SK-N-SH (cell line): ENCODE measurements around the gene RAD51B. TPM values are rescaled to one million over a fixed set of nuclear protein-coding genes. Genes with fewer than 3 reads are reported as not detected.

Source experiments
- CTCF ChIA-PET: fragments of 300-600, 350-600 bp; formaldehyde crosslinking; extraction: SDS; loops from one replicate; lab custom pipeline; 2021; lab: Yijun Ruan, JAX
- POLR2A ChIA-PET: fragments of 350-600 bp; sonication (Branson Sonifier 250); formaldehyde crosslinking; extraction: SDS; loops from one replicate; lab custom pipeline; 2020; ENCODE audit warnings: antibody characterized with exemption, inconsistent platforms; lab: Yijun Ruan, JAX
- DNase-seq: peaks from one replicate; pipeline ENCODE4 v3.0.0; 2012
- H2AFZ ChIP-seq: fragments of 200-600 bp; sonication (generic); 2 replicates; pipeline ENCODE4 v1.8.1; 2016; ENCODE audit warnings: antibody characterized with exemption, mild to moderate bottlenecking, low read depth
- H3F3A ChIP-seq: fragments of 200-600 bp; sonication (generic); replicated peaks from 2 replicates; pipeline ENCODE3; 2016; ENCODE audit warnings: antibody characterized with exemption, mild to moderate bottlenecking; ENCODE audit not compliant: insufficient read depth
- H3K27ac ChIP-seq, 2 experiments: fragments of 200-500 bp in 1 of 2; fragments of 200-600 bp in 1 of 2; sonication (Bioruptor generic) in 1 of 2; sonication (generic), shearing (Covaris generic) in 1 of 2; 2 replicates each; pipeline versions ENCODE4 v1.5.1 to v1.6.1; 2014 to 2016; ENCODE audit warnings: low read depth in 2 of 2, inconsistent platforms in 1 of 2, low read length in 1 of 2, mild to moderate bottlenecking in 1 of 2, mixed read lengths in 1 of 2
- H3K27me3 ChIP-seq: fragments of 200-600 bp; sonication (generic), shearing (Covaris generic); 2 replicates; pipeline ENCODE4 v1.6.1; 2016; ENCODE audit warnings: mixed run types; ENCODE audit not compliant: insufficient read depth
- H3K36me3 ChIP-seq, 2 experiments: fragments of 200-500 bp in 1 of 2; fragments of 200-600 bp in 1 of 2; sonication (Bioruptor generic) in 1 of 2; sonication (generic) in 1 of 2; replicated peaks in 1 of 2; 2 replicates each; pipeline versions ENCODE3 to v1.5.1; 2014 to 2016; ENCODE audit warnings: low read length in 1 of 2, mild to moderate bottlenecking in 1 of 2; ENCODE audit not compliant: insufficient read depth in 2 of 2, control insufficient read depth in 1 of 2
- H3K4me1 ChIP-seq, 2 experiments: fragments of 200-500 bp in 1 of 2; fragments of 200-600 bp in 1 of 2; sonication (Bioruptor generic) in 1 of 2; sonication (generic), shearing (Covaris generic) in 1 of 2; 2 replicates each; pipeline versions ENCODE4 v1.5.1 to v1.6.1; 2014 to 2016; ENCODE audit warnings: low read depth in 1 of 2, low read length in 1 of 2, mixed run types in 1 of 2; ENCODE audit not compliant: insufficient read depth in 2 of 2, control insufficient read depth in 1 of 2
- H3K4me2 ChIP-seq: fragments of 200-600 bp; sonication (generic), shearing (Covaris generic); 2 replicates; pipeline ENCODE4 v1.6.1; 2017; ENCODE audit warnings: mixed run types
- H3K4me3 ChIP-seq, 2 experiments: fragments of 200-500 bp in 1 of 2; fragments of 200-600 bp in 1 of 2; sonication (Bioruptor generic) in 1 of 2; sonication (generic), shearing (Covaris generic) in 1 of 2; 2 replicates each; pipeline versions ENCODE4 v1.5.1 to v1.8.1; 2014 to 2016; ENCODE audit warnings: low read depth in 2 of 2, inconsistent platforms in 1 of 2, low read length in 1 of 2, mild to moderate bottlenecking in 1 of 2, mixed read lengths in 1 of 2, moderate library complexity in 1 of 2
- H3K79me2 ChIP-seq: fragments of 200-600 bp; sonication (generic); 2 replicates; pipeline ENCODE4 v1.8.1; 2017; ENCODE audit warnings: mild to moderate bottlenecking; ENCODE audit not compliant: insufficient read depth
- H3K9ac ChIP-seq: fragments of 200-600 bp; sonication (generic); 2 replicates; pipeline ENCODE4 v1.6.1; 2017; ENCODE audit warnings: mixed run types
- H3K9me2 ChIP-seq: fragments of 200-600 bp; sonication (generic); 2 replicates; pipeline ENCODE4 v1.6.1; 2017; ENCODE audit warnings: mixed run types
- H3K9me3 ChIP-seq: fragments of 200-600 bp; sonication (generic); 2 replicates; pipeline ENCODE4 v1.6.1; 2017; ENCODE audit warnings: mixed run types, mild to moderate bottlenecking, moderate library complexity
- H4K20me1 ChIP-seq: fragments of 200-600 bp; sonication (generic); 2 replicates; pipeline ENCODE4 v1.6.1; 2017; ENCODE audit warnings: mild to moderate bottlenecking, mixed run types; ENCODE audit not compliant: insufficient read depth
- CHD2 ChIP-seq: fragments of 150-350 bp; IDR thresholded peaks from 2 replicates; pipeline ENCODE4 v1.6.1; 2018; ENCODE audit warnings: low read length; ENCODE audit not compliant: partially characterized antibody
- FOSL2 ChIP-seq: IDR thresholded peaks from 2 replicates; pipeline ENCODE4 v1.4.0; 2012; ENCODE audit warnings: low read depth, mild to moderate bottlenecking, moderate library complexity, borderline replicate concordance
- FOXJ3 ChIP-seq: sonication (generic); formaldehyde crosslinking; IDR thresholded peaks from 2 replicates; pipeline ENCODE4 v1.5.1; 2020; ENCODE audit warnings: mild to moderate bottlenecking, missing genetic modification reagents
- FOXM1 ChIP-seq: IDR thresholded peaks from 2 replicates; pipeline ENCODE4 v1.4.0; 2012; ENCODE audit warnings: low read depth, mild to moderate bottlenecking
- GABPA ChIP-seq: IDR thresholded peaks from 2 replicates; pipeline ENCODE4 v1.4.0; 2012; ENCODE audit warnings: low read depth, mild to moderate bottlenecking
- JUND ChIP-seq: IDR thresholded peaks from 2 replicates; pipeline ENCODE4 v1.4.0; 2012
- MEF2A ChIP-seq: IDR thresholded peaks from 2 replicates; pipeline ENCODE4 v1.4.0; 2012; ENCODE audit warnings: low read depth, borderline replicate concordance
- NFIC ChIP-seq: IDR thresholded peaks from 2 replicates; pipeline ENCODE4 v1.4.0; 2012; ENCODE audit warnings: borderline replicate concordance
- RAD21 ChIP-seq: IDR thresholded peaks from 2 replicates; pipeline ENCODE4 v1.6.1; 2012; ENCODE audit warnings: mild to moderate bottlenecking, low read length
- RCOR1 ChIP-seq: fragments of 150-350 bp; IDR thresholded peaks from 2 replicates; pipeline ENCODE4 v1.6.1; 2017; ENCODE audit warnings: antibody characterized with exemption, low read length
- SIN3A ChIP-seq: IDR thresholded peaks from 2 replicates; pipeline ENCODE4 v1.6.1; 2012; ENCODE audit warnings: low read depth, mild to moderate bottlenecking, low read length, moderate library complexity, borderline replicate concordance
- SMC3 ChIP-seq: IDR thresholded peaks from 2 replicates; pipeline ENCODE4 v1.6.1; 2012; ENCODE audit warnings: low read depth, low read length, improper control_type of control experiment
- TAF1 ChIP-seq: IDR thresholded peaks from 2 replicates; pipeline ENCODE4 v1.6.1; 2012; ENCODE audit warnings: low read depth, mild to moderate bottlenecking, low read length, moderate library complexity, borderline replicate concordance
- YY1 ChIP-seq: IDR thresholded peaks from 2 replicates; pipeline ENCODE4 v1.4.0; 2012; ENCODE audit warnings: low read depth, mild to moderate bottlenecking
- WGBS: methylation state at CpG from one replicate; pipeline ENCODE4 v1.1.6; 2017; ENCODE audit warnings: low lambda C conversion rate; 5-methylcytosine and 5-hydroxymethylcytosine counted together
- polyA plus RNA-seq, 3 experiments: library from polyadenylated mRNA; depleted of rRNA; stranded (reverse); fragments of >200 nt; gene quantifications; 2 replicates each; pipeline ENCODE4 v1.2.3, GENCODE V29; 2012
- TF ChIP-seq, protein P1 (sequence below): fragments of 150-350 bp; IDR thresholded peaks from 2 replicates; pipeline ENCODE4 v1.6.1; 2017; ENCODE audit warnings: antibody characterized with exemption, low read length, low read depth, borderline replicate concordance
- TF ChIP-seq, protein P2 (sequence below): IDR thresholded peaks from 2 replicates; pipeline ENCODE4 v1.4.0; 2012; ENCODE audit warnings: low read depth, borderline replicate concordance
- TF ChIP-seq, protein P3 (sequence below): fragments of 200-600 bp; sonication (generic); IDR thresholded peaks from 2 replicates; pipeline ENCODE4 v1.6.1; 2017; ENCODE audit warnings: antibody characterized with exemption, mild to moderate bottlenecking, moderate library complexity
- TF ChIP-seq, protein P4 (sequence below): IDR thresholded peaks from 2 replicates; pipeline ENCODE4 v1.4.0; 2012; ENCODE audit warnings: low read depth
- TF ChIP-seq, protein P5 (sequence below): IDR thresholded peaks from 2 replicates; pipeline ENCODE4 v1.6.1; 2012; ENCODE audit warnings: mild to moderate bottlenecking, low read depth, low read length, moderate library complexity

Gene RAD51B
- polyA plus RNA-seq, 1 of the 3 experiments (the other 2 are of a cell fraction) = 6.0 TPM

DNA sequence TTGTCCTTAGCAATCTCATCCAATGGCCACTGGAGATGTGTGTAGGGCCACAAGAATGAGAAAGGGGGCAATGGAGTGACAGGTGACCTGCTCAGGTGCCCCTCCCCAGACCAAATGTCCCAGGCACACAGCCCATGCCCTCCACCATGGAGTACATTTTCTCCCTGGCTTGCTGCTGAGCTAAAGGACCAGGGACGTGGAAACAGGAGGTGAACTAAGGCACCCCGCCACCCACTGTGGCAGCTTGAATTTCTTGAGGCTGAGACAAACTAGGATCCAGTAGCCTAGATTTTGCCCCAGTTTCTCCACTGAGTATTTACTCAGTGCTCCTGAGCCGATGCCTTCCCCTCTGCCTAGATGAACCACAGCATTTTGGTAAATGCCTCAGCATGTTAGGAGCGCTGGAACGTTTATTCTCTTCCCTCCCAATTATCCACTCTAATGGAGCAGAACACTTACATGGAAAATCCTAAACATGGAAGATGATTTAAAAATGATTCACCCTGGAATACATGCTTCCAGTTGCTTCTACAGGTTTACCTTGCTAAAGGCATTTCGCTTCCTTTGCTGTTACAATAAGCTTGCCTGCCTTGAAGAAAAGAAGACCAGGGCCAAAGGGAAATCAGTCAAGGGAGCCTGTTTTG, 775.3 kb downstream of the RAD51B start:
- Histone ChIP-seq H4K20me1 (no peaks in the 10 kb centered on the region), H3K9ac (no peak overlapping the region), H3K27ac (no peak overlapping the region), H3K79me2 (no peaks in the 10 kb centered on the region), H3K9me2 (no peaks in the 10 kb centered on the region), H3K4me1 (peaks cover 13 to 17% of the 10 kb centered on the region in 2 experiments; a peak in 3 of 4 replicates), H3K9me3 (no peaks in the 10 kb centered on the region), H2AFZ (no peak overlapping the region), H3K36me3 (no peaks in the 10 kb centered on the region), H3K27me3 (no peaks in the 10 kb centered on the region), H3K4me3 (no peak overlapping the region), H3K4me2 (no peak overlapping the region), H3F3A (no peaks in the 10 kb centered on the region)
- WGBS = 92% methylated on average over 6 of the region's 6 CpGs
- no peak for DNase-seq
- ChIA-PET POLR2A (no interaction called here), CTCF (no interaction called here)
- TF ChIP-seq SIN3A (no peak), FOXM1 (no peak), GABPA (no peak), MEF2A (no peak), RAD21 (no peak), RCOR1 (no peak), FOSL2 (no peak), FOXJ3 (CRISPR knock-in tag) (no peak), JUND (no peak), SMC3 (no peak), TAF1 (no peak), YY1 (no peak), CHD2 (no peak), NFIC (no peak)
- TF ChIP-seq, protein P1, sequence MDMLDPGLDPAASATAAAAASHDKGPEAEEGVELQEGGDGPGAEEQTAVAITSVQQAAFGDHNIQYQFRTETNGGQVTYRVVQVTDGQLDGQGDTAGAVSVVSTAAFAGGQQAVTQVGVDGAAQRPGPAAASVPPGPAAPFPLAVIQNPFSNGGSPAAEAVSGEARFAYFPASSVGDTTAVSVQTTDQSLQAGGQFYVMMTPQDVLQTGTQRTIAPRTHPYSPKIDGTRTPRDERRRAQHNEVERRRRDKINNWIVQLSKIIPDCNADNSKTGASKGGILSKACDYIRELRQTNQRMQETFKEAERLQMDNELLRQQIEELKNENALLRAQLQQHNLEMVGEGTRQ = no peak
- TF ChIP-seq, protein P2, sequence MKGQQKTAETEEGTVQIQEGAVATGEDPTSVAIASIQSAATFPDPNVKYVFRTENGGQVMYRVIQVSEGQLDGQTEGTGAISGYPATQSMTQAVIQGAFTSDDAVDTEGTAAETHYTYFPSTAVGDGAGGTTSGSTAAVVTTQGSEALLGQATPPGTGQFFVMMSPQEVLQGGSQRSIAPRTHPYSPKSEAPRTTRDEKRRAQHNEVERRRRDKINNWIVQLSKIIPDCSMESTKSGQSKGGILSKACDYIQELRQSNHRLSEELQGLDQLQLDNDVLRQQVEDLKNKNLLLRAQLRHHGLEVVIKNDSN = no peak
- TF ChIP-seq, protein P3, sequence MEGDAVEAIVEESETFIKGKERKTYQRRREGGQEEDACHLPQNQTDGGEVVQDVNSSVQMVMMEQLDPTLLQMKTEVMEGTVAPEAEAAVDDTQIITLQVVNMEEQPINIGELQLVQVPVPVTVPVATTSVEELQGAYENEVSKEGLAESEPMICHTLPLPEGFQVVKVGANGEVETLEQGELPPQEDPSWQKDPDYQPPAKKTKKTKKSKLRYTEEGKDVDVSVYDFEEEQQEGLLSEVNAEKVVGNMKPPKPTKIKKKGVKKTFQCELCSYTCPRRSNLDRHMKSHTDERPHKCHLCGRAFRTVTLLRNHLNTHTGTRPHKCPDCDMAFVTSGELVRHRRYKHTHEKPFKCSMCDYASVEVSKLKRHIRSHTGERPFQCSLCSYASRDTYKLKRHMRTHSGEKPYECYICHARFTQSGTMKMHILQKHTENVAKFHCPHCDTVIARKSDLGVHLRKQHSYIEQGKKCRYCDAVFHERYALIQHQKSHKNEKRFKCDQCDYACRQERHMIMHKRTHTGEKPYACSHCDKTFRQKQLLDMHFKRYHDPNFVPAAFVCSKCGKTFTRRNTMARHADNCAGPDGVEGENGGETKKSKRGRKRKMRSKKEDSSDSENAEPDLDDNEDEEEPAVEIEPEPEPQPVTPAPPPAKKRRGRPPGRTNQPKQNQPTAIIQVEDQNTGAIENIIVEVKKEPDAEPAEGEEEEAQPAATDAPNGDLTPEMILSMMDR = no peak
- TF ChIP-seq, protein P4, sequence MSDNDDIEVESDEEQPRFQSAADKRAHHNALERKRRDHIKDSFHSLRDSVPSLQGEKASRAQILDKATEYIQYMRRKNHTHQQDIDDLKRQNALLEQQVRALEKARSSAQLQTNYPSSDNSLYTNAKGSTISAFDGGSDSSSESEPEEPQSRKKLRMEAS = no peak
- TF ChIP-seq, protein P5, sequence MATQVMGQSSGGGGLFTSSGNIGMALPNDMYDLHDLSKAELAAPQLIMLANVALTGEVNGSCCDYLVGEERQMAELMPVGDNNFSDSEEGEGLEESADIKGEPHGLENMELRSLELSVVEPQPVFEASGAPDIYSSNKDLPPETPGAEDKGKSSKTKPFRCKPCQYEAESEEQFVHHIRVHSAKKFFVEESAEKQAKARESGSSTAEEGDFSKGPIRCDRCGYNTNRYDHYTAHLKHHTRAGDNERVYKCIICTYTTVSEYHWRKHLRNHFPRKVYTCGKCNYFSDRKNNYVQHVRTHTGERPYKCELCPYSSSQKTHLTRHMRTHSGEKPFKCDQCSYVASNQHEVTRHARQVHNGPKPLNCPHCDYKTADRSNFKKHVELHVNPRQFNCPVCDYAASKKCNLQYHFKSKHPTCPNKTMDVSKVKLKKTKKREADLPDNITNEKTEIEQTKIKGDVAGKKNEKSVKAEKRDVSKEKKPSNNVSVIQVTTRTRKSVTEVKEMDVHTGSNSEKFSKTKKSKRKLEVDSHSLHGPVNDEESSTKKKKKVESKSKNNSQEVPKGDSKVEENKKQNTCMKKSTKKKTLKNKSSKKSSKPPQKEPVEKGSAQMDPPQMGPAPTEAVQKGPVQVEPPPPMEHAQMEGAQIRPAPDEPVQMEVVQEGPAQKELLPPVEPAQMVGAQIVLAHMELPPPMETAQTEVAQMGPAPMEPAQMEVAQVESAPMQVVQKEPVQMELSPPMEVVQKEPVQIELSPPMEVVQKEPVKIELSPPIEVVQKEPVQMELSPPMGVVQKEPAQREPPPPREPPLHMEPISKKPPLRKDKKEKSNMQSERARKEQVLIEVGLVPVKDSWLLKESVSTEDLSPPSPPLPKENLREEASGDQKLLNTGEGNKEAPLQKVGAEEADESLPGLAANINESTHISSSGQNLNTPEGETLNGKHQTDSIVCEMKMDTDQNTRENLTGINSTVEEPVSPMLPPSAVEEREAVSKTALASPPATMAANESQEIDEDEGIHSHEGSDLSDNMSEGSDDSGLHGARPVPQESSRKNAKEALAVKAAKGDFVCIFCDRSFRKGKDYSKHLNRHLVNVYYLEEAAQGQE = no peak
